Mammary epithelial cell (primary cell): ENCODE results near the gene GRIA1.

Source experiments
- EZH2 ChIP-seq: IDR thresholded peaks from 2 replicates; pipeline ENCODE4 v1.6.1; 2012; ENCODE audit warnings: low read length, inconsistent platforms, borderline replicate concordance
- TF ChIP-seq, protein P1 (sequence below), 2 donors: IDR thresholded peaks in 1 of 2; conservative IDR thresholded peaks in 1 of 2; 2 replicates each; pipeline ENCODE4 v1.5.1; 2011 to 2012; ENCODE audit warnings: inconsistent platforms in 2 of 2, low read length in 2 of 2, mild to moderate bottlenecking in 2 of 2, control low read depth in 1 of 2, low read depth in 1 of 2; ENCODE audit not compliant: insufficient read depth in 1 of 2; ENCODE audit errors: extremely low read depth in 1 of 2

- TF ChIP-seq, protein P1, sequence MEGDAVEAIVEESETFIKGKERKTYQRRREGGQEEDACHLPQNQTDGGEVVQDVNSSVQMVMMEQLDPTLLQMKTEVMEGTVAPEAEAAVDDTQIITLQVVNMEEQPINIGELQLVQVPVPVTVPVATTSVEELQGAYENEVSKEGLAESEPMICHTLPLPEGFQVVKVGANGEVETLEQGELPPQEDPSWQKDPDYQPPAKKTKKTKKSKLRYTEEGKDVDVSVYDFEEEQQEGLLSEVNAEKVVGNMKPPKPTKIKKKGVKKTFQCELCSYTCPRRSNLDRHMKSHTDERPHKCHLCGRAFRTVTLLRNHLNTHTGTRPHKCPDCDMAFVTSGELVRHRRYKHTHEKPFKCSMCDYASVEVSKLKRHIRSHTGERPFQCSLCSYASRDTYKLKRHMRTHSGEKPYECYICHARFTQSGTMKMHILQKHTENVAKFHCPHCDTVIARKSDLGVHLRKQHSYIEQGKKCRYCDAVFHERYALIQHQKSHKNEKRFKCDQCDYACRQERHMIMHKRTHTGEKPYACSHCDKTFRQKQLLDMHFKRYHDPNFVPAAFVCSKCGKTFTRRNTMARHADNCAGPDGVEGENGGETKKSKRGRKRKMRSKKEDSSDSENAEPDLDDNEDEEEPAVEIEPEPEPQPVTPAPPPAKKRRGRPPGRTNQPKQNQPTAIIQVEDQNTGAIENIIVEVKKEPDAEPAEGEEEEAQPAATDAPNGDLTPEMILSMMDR (conservative IDR thresholded peaks at IDR 0.05 in 1 of 2, IDR thresholded peaks at IDR 0.05 in 1 of 2; ENCODE audit: extremely low read depth in 1 of 2, insufficient read depth in 1 of 2, low read depth in 1 of 2, low read length in 2 of 2) = no peak
- TF ChIP-seq EZH2 = no peak
Measured at GRCh38 chr5:153775923-153776322, 285.5 kb downstream of the GRIA1 start.
